Activated CD8-positive, alpha-beta T cell treated with anti-CD3 and anti-CD28 coated beads for 36 hours (primary cell): ENCODE results near the gene ZBED2. TPM values are rescaled to one million over a fixed set of nuclear protein-coding genes. Genes with fewer than 3 reads are reported as not detected.

ENCODE experiments used
- ATAC-seq: fragments of 200-7000 bp; cut with Tn5 transposase; one replicate; pipeline ENCODE4 v1.10.0; 2021; ENCODE audit warnings: mild to moderate bottlenecking, moderate library complexity
- CTCF ChIA-PET: fragments of 350-600 bp; sonication (Branson Sonifier 250); formaldehyde crosslinking; loops from one replicate; lab custom pipeline; 2021; ENCODE audit warnings: antibody characterized with exemption; lab: Charles Lee
- POLR2A ChIA-PET: fragments of 350-600 bp; sonication (Branson Sonifier 250); formaldehyde crosslinking; loops from one replicate; lab custom pipeline; 2021; ENCODE audit warnings: antibody characterized with exemption; lab: Charles Lee
- DNase-seq: peaks from one replicate; pipeline ENCODE4 v3.0.0-alpha.2; 2020
- H3K27ac Mint-ChIP-seq: one replicate; pipeline ENCODE4 v1.8.0; 2021; ENCODE audit warnings: mild to moderate bottlenecking, mixed read lengths
- H3K27me3 Mint-ChIP-seq: one replicate; pipeline ENCODE4 v1.8.0; 2021; ENCODE audit warnings: mixed read lengths
- H3K36me3 Mint-ChIP-seq: one replicate; pipeline ENCODE4 v1.8.0; 2021; ENCODE audit warnings: low read depth, mixed read lengths
- H3K4me1 Mint-ChIP-seq: one replicate; pipeline ENCODE4 v1.8.0; 2021; ENCODE audit warnings: low read depth, mixed read lengths
- H3K4me3 Mint-ChIP-seq: one replicate; pipeline ENCODE4 v1.8.0; 2021; ENCODE audit warnings: mild to moderate bottlenecking, moderate library complexity, mixed read lengths
- H3K9me3 Mint-ChIP-seq: one replicate; pipeline ENCODE4 v1.8.0; 2021; ENCODE audit warnings: mixed read lengths
- CTCF ChIP-seq: fragments of 200-600 bp; IDR thresholded peaks from one replicate; pipeline ENCODE4 v1.8.0; 2022; ENCODE audit warnings: antibody characterized with exemption, mild to moderate bottlenecking
- intact Hi-C: fragments of 100-400 bp; cut with micrococcal nuclease; formaldehyde crosslinking; loops from one replicate; pipeline ENCODE4 v1.10.0; 2022
- total RNA-seq, 2 experiments: library from RNA; stranded (reverse); gene quantifications; one replicate each; pipeline ENCODE4 v1.2.3, GENCODE V29; 2021

The ZBED2 gene
- total RNA-seq, 2 experiments from 2014 or later = 226 to 235 TPM

DNA sequence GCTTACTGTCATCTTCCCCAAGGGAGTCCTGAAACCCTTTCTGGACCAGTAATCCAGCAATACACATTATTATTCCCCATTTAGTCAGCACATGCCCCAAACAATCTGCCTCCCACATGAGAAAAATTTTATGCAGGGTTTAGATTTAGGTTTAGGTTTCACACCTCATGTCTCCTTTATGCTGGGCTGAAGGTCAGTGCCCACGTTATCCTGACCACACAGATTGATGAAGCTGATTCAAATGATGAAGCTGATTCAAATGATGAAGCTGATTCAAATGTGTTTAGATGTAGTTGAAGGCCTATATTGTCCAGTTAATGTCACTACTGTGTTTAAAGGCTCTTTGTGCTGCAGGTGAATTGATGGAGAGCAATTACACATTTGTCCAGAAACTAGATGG is 18.1 kb upstream of the ZBED2 start:
- TF ChIP-seq CTCF = no peak
- intact Hi-C loops = loop anchor here (5.0 kb wide), 1 partner anchor 54 kb away; no protein-coding TSS in a partner anchor
- Mint-ChIP-seq H3K27me3 (no peaks in the 10 kb centered on the region), H3K36me3 (peaks cover 85% of the 10 kb centered on the region), H3K4me1 (peaks cover 98% of the 10 kb centered on the region), H3K4me3 (no peak overlapping the region), H3K27ac (peak overlapping the region; percentile 93), H3K9me3 (peaks cover 12% of the 10 kb centered on the region)
- POLR2A ChIA-PET = interaction anchor here (0.9 to 3.2 kb wide), 7 partner anchors 10 to 67 kb away, joined by 3 to 12 read pairs (median 4); no protein-coding TSS in a partner anchor
- peak; percentile 71 for DNase-seq
- ATAC-seq = peak; percentile 5
- CTCF ChIA-PET = interaction anchor here (0.6 to 3.8 kb wide), 5 partner anchors 10 to 56 kb away, joined by 3 to 30 read pairs (median 5); no protein-coding TSS in a partner anchor

GRCh38 chr3:111610612-111611054 is 15.5 kb upstream of the ZBED2 start:
- CTCF ChIA-PET = interaction anchor here (0.8 to 1.5 kb wide), 13 partner anchors 8 to 105 kb away, joined by 3 to 4 read pairs (median 3); partner anchors contain the start of gene ZBED2
- Mint-ChIP-seq H3K9me3 (peaks cover 8% of the 10 kb centered on the region), H3K36me3 (peaks cover 84% of the 10 kb centered on the region), H3K4me1 (peaks cover 96% of the 10 kb centered on the region), H3K27me3 (no peaks in the 10 kb centered on the region), H3K27ac (peak overlapping the region; percentile 93), H3K4me3 (peak overlapping the region; percentile 63)
- intact Hi-C loops = loop anchor here (2.0 to 5.0 kb wide), 2 partner anchors 57 to 68 kb away; partner anchors contain the start of gene CD96
- POLR2A ChIA-PET = interaction anchor here (0.6 to 1.8 kb wide), 5 partner anchors 13 to 67 kb away, joined by 3 to 19 read pairs (median 11); partner anchors contain the start of gene ZBED2
- peak; percentile 61 for DNase-seq
- peak; percentile 29 for ATAC-seq
- no peak for TF ChIP-seq CTCF

- ChIA-PET POLR2A (interaction anchor here (0.6 to 1.8 kb wide), 5 partner anchors 13 to 67 kb away, joined by 3 to 19 read pairs (median 11); partner anchors contain the start of gene ZBED2), CTCF (interaction anchor here (0.8 to 1.5 kb wide), 13 partner anchors 8 to 106 kb away, joined by 3 to 4 read pairs (median 3); partner anchors contain the start of gene ZBED2)
- Mint-ChIP-seq H3K36me3 (peaks cover 84% of the 10 kb centered on the region), H3K27ac (peak overlapping the region; percentile 93), H3K4me1 (peaks cover 96% of the 10 kb centered on the region), H3K4me3 (peak overlapping the region; percentile 63), H3K27me3 (no peaks in the 10 kb centered on the region), H3K9me3 (peaks cover 8% of the 10 kb centered on the region)
- peak; percentile 53 for ATAC-seq
- DNase-seq = peak; percentile 68
- intact Hi-C loops = loop anchor here (2.0 to 5.0 kb wide), 2 partner anchors 57 to 67 kb away; partner anchors contain the start of gene CD96
- TF ChIP-seq CTCF = no peak
Measured at GRCh38 chr3:111610189-111610588, 15.0 kb upstream of the ZBED2 start.

GRCh38 chr3:111609700-111610099 is 14.6 kb upstream of the ZBED2 start:
- H3K27ac Mint-ChIP-seq = peak overlapping the region; percentile 93
- H3K9me3 Mint-ChIP-seq = peaks cover 7% of the 10 kb centered on the region
- H3K4me1 Mint-ChIP-seq = peaks cover 96% of the 10 kb centered on the region
- intact Hi-C loops = loop anchor here (2.0 to 10.0 kb wide), 3 partner anchors 58 to 285 kb away; partner anchors contain the start of gene CD96
- H3K27me3 Mint-ChIP-seq = no peaks in the 10 kb centered on the region
- ChIA-PET POLR2A (interaction anchor here (1.7 to 3.4 kb wide), 5 partner anchors 12 to 66 kb away, joined by 7 to 20 read pairs (median 13); partner anchors contain the start of gene ZBED2), CTCF (interaction anchor here (0.8 to 1.2 kb wide), 9 partner anchors 7 to 71 kb away, joined by 3 to 4 read pairs (median 3); partner anchors contain the start of gene ZBED2)
- DNase-seq = no peak
- H3K4me3 Mint-ChIP-seq = peak overlapping the region; percentile 63
- no peak for TF ChIP-seq CTCF
- no peak for ATAC-seq
- peaks cover 84% of the 10 kb centered on the region for H3K36me3 Mint-ChIP-seq
